Inferior parietal cortex (tissue), 1 donor: ENCODE data around the gene GSTM3.
"Not testable (repeated sequence)": the region's sequence is repeated elsewhere in the genome, so short reads cannot be mapped to it uniquely, and the experiment has no call there.

Experiments
- DNase-seq: peaks from one replicate; pipeline ENCODE4 v3.0.0-alpha.2; 2016; ENCODE audit errors: extremely low spot score

The GSTM3 gene

GRCh38 chr1:109726728-109727373, 14.0 kb downstream of the GSTM3 start:
- no peak for DNase-seq

- no peak for DNase-seq
Measured at GRCh38 chr1:109726007-109726406, 14.8 kb downstream of the GSTM3 start.

DNA sequence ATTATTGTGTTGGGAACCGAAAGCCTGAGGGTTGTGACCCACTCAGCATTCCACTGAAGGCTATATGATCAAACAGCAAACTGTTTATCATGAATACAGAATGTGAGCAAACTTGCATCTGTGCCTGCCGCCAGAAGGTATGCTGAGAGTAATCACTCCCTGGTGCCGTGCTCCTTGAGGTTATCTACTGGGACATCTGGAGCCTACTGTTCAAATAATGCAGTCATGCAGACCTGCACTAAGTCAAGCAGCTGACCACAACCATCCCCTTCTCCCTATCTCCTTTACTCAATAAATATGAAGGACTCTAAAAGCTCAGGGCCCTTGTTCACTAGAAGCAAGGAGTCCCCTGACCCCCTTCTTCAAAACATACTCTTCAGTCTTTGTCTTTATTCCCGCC, 15.3 kb downstream of the GSTM3 start:
- no peak for DNase-seq

DNA sequence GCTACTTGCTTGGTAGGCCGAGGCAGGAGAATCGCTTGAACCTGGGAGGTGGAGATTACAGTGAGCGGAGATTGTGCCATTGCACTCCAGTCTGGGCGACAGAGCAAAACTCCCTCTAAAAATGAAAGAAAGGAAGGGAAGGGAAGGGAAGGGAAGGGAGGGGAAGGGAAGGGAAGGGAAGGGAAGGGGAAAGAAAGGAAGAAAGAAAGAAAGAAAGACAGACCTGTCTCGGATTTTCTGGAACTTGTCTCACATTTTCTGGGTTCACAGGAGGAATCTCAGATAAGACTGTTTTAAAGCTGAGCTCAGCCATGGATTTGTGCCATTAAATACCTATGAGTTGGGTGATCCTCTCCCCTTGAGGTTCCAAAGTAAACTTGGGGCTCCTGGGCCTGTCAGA, 15.9 kb downstream of the GSTM3 start:
- no peak for DNase-seq

- no peak for DNase-seq
Measured at GRCh38 chr1:109722908-109723691, 17.7 kb downstream of the GSTM3 start.

DNA sequence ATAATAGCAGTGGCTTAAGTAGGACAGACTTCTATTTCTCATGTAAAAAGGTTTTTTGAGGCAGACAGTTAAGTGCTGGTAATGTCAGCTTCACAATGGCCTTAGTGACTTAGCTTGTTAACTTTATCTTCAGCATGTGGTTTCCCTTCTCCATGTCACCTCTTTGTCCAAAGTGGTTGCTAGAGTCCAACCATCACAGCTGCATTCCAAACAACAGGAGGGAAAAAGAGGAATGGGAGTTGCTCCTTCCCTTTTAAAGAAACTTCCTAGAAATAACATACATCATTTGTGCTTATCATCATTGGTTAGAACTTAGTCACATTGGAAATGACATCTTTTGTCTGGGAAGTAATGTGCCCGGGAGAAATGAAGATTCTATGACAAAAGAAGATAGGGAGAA, 18.9 kb downstream of the GSTM3 start:
- no peak for DNase-seq

DNA sequence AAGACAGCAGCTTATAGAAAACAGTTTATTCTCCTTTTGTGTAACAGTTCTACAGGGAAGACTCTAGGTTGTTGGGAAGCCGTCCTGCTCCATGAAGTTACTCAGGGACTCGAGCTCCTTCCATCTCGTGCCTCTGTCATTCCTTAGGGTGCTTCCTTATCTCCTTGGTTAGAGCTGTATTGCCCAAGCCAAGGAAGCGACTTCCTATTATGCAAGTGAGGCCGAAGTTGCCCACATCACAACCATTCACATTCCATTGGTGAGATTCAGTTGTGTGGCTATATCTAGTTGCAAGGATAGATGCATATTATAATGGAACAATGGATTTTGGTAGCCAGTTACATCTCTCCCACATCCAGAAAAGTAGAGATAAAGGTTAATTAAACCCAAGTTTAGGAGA, 19.8 kb downstream of the GSTM3 start:
- DNase-seq = no peak

DNA sequence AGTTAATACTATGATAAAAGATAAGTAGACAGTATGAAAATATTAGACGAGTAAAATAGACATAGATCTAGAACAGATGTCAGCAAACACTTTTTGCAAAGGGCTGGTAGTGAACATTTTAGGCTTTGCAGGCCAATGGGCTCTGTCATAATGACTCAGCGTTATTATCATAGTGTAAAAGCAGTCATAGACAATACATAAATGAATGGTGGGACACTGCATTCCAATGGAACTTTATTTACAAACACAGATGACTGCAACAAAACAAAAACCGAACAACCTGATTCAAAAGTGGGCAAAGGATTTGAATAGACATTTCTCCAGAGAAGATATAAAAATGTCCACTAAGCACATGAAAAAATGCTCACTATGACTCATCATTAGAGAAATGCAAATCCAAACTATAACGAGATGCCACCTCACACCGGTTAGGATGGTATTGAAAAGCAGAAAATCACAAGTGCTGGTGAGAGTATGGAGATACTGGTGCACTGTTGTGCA, 21.5 kb downstream of the GSTM3 start:
- DNase-seq = no peak

DNA sequence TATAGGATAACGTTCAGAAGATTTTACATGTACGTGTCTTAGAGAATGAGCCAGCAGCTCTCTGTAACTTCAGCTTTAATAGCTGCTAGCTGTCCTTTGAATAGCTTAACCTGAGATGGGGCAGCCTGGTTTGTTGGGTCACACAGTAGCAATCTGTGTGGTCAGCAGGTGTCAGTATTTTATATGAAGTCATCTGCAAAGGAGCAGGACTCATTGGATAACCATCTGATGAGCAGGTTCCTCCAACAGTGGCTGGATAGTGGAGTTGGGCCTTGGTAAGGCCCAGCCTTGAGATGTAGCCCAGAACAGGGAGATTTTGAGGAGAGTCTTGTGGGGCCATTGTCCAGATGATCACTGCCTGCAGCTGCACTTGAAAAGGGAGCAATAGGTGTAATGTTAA, 22.3 kb downstream of the GSTM3 start:
- no peak for DNase-seq

DNA sequence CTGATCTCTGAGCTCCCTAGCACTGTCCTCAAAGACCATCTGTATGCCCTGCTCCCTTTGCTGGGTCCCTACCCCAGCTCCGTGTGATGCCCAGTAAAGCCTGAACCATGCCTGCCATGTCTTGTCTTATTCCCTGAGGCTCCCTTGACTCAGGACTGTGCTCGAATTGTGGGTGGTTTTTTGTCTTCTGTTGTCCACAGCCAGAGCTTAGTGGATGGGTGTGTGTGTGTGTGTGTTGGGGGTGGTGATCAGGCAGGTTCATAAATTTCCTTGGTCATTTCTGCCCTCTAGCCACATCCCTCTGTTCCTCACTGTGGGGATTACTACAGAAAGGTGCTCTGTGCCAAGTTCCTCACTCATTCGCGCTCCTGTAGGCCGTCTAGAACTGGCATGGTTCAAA, 23.1 kb downstream of the GSTM3 start:
- DNase-seq = no peak

DNA sequence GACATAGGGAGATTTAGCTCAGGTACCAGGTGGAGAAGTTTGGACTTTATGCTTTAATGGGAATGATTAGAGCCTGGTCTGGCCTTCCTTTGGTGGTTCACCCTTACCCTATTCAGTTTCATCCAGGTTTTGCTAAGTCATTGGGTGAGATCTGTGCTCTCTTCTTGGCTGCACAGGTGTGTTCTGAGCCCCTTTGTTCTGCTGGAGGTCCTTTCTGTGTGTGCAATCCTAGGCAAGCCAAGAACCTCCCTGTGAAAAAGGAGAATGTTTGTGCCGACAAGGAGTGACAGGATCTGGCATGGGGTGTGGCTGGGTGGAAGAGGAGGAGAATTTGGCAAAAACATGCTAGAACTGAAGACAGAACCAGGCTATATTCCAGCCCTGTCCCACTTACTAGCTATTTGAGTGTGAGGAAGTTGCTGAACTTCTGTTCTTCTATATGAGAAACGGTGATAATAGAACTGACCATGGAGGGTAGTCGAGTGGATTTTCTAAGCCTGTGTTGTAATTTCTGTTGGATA, 24.2 kb downstream of the GSTM3 start:
- DNase-seq = no peak

GRCh38 chr1:109716121-109716520, 24.7 kb downstream of the GSTM3 start:
- DNase-seq = no peak

DNA sequence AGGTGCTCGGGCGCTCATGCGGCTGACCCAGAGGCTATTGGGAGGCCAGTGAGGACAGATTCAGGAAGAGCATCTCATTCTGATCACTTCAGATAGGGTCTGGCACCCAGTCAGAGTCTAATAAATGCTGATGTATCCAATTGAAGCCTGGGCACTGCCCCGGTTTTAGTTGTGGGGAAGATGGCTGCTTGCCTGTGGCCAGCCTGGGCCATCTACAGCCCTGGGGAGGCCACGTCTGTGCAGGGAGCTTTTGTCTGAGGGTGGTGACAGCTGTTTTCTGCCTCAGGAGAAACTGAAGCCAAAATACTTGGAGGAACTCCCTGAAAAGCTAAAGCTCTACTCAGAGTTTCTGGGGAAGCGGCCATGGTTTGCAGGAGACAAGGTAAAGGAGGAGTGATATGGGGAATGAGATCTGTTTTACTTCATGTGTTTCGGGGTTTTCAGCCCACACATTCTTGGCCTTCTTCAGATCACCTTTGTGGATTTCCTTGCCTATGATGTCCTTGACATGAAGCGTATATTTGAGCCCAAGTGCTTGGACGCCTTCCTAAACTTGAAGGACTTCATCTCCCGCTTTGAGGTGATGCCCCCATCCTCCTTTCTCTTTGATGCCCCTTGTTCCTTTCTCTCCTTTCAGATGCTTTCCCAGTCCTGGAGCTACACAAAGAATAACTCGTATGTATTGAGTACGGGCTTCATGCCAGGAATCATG, 26.0 kb downstream of the GSTM3 start:
- DNase-seq = no peak

DNA sequence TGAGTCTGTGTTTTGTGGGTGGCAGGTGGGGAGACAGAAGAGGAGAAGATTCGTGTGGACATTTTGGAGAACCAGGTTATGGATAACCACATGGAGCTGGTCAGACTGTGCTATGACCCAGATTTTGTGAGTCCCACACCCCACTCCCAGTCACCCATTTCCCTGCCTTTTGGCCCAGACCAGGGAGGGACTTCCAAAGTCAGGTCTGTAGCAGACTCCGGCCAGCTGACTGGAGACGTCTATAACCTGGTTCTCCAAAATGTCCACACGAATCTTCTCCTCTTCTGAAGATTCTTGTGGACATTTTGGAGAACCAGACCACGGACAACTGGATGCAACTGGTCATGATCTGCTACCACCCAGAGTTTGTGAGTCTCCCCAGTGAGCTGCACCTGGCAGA, 27.2 kb downstream of the GSTM3 start:
- DNase-seq = no peak

GRCh38 chr1:109712321-109712864, 28.4 kb downstream of the GSTM3 start:
- no peak for DNase-seq

DNA sequence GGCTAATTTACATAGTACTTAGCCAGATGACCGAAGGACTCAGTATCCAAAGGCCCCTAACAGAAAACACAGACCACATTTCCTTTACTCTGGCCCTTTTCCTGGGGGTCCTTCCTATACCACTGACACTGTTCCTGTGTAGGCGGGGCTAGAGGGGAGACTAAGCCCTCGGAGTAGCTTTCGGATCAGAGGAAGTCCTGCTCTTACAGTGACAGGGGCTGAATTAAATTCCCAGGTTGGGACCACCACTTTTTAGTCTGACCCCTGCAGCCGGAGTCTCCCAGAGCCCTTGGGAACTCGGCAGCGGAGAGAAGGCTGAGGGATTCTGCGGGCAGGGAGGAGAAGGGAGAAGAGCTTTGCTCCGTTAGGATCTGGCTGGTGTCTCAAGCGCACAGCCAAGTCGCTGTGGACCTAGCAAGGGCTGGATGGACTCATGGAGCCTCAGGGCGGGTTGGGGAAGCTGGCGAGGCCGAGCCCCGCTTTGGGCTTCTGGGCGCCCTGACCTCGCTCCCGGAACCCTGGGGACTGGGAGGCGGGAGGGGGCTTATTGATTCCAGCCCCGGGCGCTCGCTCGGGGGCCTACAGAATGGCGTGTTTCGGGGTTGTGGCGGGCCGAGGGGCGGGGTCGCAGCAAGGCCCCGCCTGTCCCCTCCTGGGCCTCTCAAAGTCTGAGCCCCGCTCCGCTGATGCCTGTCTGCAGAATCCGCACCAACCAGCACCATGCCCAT, 29.1 kb downstream of the GSTM3 start, which contains the start of gene GSTM5:
Gene GSTM5 (plus strand): TSS at position 659 of the 728 bp plus-strand sequence. CDS start 62 bp downstream, at position 721.
- DNase-seq = peak; percentile 0

- DNase-seq = not testable (repeated sequence)
Measured at GRCh38 chr1:109709822-109710221, 31.0 kb downstream of the GSTM3 start.

GRCh38 chr1:109708949-109709348, 31.9 kb downstream of the GSTM3 start:
- DNase-seq = not testable (repeated sequence)

DNA sequence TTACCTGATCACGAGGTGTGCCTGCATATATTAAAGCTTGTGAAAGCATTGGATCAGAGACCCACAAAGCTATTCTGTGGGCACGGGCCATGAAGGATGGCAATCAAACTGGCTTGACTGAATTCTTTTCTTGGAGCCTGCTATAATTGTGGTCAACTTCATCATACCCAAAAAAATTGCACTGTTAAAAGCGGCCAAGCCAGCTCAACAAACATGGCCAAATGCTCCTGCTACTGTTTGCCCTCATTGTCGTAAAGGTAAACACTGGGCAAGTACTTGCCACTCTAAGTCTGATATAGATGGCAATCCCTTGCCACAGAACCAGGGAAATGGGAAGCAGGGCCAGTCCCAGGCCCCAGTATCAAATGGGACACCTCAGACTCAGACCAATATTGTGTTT, 35.4 kb downstream of the GSTM3 start:
- no peak for DNase-seq

- DNase-seq = no peak
Measured at GRCh38 chr1:109704173-109704572, 36.7 kb downstream of the GSTM3 start.

DNA sequence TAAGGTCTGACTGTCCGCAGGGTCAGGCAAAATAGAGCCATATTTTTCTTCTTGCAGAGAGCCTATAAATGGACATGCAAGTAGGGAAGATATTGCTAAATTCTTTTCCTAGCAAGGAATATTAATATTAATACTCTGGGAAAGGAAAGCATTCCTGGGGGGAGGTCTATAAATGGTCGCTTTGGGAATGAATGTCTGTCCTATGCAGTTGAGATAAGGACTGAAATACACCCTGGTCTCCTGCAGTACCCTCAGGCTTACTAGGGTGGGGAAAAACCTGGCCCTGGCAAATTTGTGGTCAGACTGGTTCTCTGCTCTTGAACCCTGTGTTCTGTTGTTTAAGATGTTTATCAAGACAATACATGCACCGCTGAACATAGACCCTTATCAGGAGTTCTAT, 37.9 kb downstream of the GSTM3 start:
- not testable (repeated sequence) for DNase-seq
